GM23338 (cell line): Measurements from ENCODE around the gene BCHE. TPM values are rescaled to one million over a fixed set of nuclear protein-coding genes. Genes with fewer than 3 reads are reported as not detected.

Source experiments
- ATAC-seq: fragments of 200-7000 bp; cut with Tn5 transposase; 3 replicates; pipeline ENCODE4 v1.9.1; 2020
- DNase-seq: peaks from one replicate; pipeline ENCODE4 v3.0.0-alpha.2; 2015; ENCODE audit warnings: low spot score
- H2AFZ ChIP-seq: fragments of 200-600 bp; sonication (generic); 2 replicates; pipeline ENCODE4 v1.8.0; 2016; ENCODE audit warnings: antibody characterized with exemption, mild to moderate bottlenecking, moderate library complexity
- H3F3A ChIP-seq: fragments of 200-600 bp; sonication (generic); replicated peaks from 2 replicates; pipeline ENCODE4 v1.8.0; 2017; ENCODE audit warnings: antibody characterized with exemption, mixed run types, low read depth
- H3K27ac ChIP-seq: fragments of 200-600 bp; sonication (generic); 2 replicates; pipeline ENCODE4 v1.6.1; 2016; ENCODE audit warnings: low read depth
- H3K27me3 ChIP-seq: fragments of 200-600 bp; sonication (generic); 2 replicates; pipeline ENCODE4 v1.8.0; 2016; ENCODE audit warnings: mild to moderate bottlenecking, mixed run types, moderate library complexity; ENCODE audit not compliant: insufficient read depth
- H3K36me3 ChIP-seq: fragments of 200-600 bp; sonication (generic); 2 replicates; pipeline ENCODE4 v1.8.0; 2016; ENCODE audit warnings: mild to moderate bottlenecking; ENCODE audit not compliant: insufficient read depth
- H3K4me1 ChIP-seq: fragments of 200-600 bp; sonication (generic); 2 replicates; pipeline ENCODE4 v1.8.0; 2016; ENCODE audit warnings: mild to moderate bottlenecking, moderate library complexity; ENCODE audit not compliant: insufficient read depth
- H3K4me2 ChIP-seq: fragments of 200-600 bp; sonication (generic); 2 replicates; pipeline ENCODE4 v1.7.1; 2017; ENCODE audit warnings: mixed run types
- H3K4me3 ChIP-seq: fragments of 200-600 bp; sonication (generic); 2 replicates; pipeline ENCODE4 v1.6.1; 2016; ENCODE audit warnings: mixed run types
- H3K79me2 ChIP-seq: fragments of 200-600 bp; sonication (generic); replicated peaks from 2 replicates; pipeline ENCODE4 v1.8.0; 2017; ENCODE audit warnings: mild to moderate bottlenecking; ENCODE audit not compliant: insufficient read depth
- H3K9me2 ChIP-seq: fragments of 200-600 bp; sonication (generic); 2 replicates; pipeline ENCODE4 v1.8.0; 2017; ENCODE audit not compliant: insufficient read depth
- H4K20me1 ChIP-seq: fragments of 200-600 bp; sonication (generic); replicated peaks from 2 replicates; pipeline ENCODE4 v1.8.0; 2017; ENCODE audit warnings: mild to moderate bottlenecking; ENCODE audit not compliant: insufficient read depth
- H3K27ac Mint-ChIP-seq: 2 replicates; pipeline ENCODE4 v1.8.0; 2020; ENCODE audit warnings: inconsistent platforms, mild to moderate bottlenecking, moderate library complexity, mixed read lengths
- H3K27me3 Mint-ChIP-seq: 3 replicates; pipeline ENCODE4 v1.8.0; 2022; ENCODE audit warnings: low read depth, mild to moderate bottlenecking, moderate library complexity, mixed read lengths, inconsistent platforms; ENCODE audit not compliant: insufficient read depth, poor library complexity
- H3K36me3 Mint-ChIP-seq: 3 replicates; pipeline ENCODE4 v1.8.0; 2021; ENCODE audit warnings: low read depth, mild to moderate bottlenecking, inconsistent platforms, moderate library complexity, mixed read lengths
- H3K4me1 Mint-ChIP-seq: 3 replicates; pipeline ENCODE4 v1.8.0; 2020; ENCODE audit warnings: mild to moderate bottlenecking, inconsistent platforms, mixed read lengths
- H3K4me3 Mint-ChIP-seq: 3 replicates; pipeline ENCODE4 v1.8.0; 2021; ENCODE audit warnings: moderate library complexity, mild to moderate bottlenecking, inconsistent platforms, mixed read lengths
- H3K9me3 Mint-ChIP-seq: 3 replicates; pipeline ENCODE4 v1.8.0; 2020; ENCODE audit warnings: moderate library complexity, mild to moderate bottlenecking, inconsistent platforms, mixed read lengths
- EZH2 ChIP-seq: fragments of 200-600 bp; sonication (generic); IDR thresholded peaks from one replicate; pipeline ENCODE4 v1.8.0; 2017; ENCODE audit warnings: antibody characterized with exemption, mild to moderate bottlenecking, low read depth; ENCODE audit not compliant: unreplicated experiment
- ZNF331 ChIP-seq: fragments of 250-450 bp; sonication (Bioruptor Pico); IDR thresholded peaks from 2 replicates; pipeline ENCODE4 v1.5.0; 2020; ENCODE audit warnings: low read depth, mild to moderate bottlenecking, moderate library complexity
- polyA plus RNA-seq: library from polyadenylated mRNA; unstranded; fragments of >200 nt; fragmentation: Nextera tagmentation; extraction: Ambion mirVana; gene quantifications from 2 replicates; pipeline ENCODE4 v1.2.1, GENCODE V29; 2016
- total RNA-seq: library from RNA; depleted of rRNA; stranded (reverse); fragments of >200 nt; shearing (Covaris generic); gene quantifications from 2 replicates; pipeline ENCODE4 v1.2.3, GENCODE V29; 2014
- TF ChIP-seq, protein P1 (sequence below), 2 experiments: fragments of 200-600 bp in 1 of 2; sonication (generic) in 1 of 2; conservative IDR thresholded peaks; 2 replicates each; pipeline versions ENCODE4 v1.5.1 to v1.6.1; 2016 to 2017; ENCODE audit warnings: antibody characterized with exemption in 2 of 2, low read depth in 2 of 2, mild to moderate bottlenecking in 2 of 2, moderate library complexity in 1 of 2
- TF ChIP-seq, protein P2 (sequence below): fragments of 250-450 bp; sonication (Bioruptor Pico); IDR thresholded peaks from 2 replicates; pipeline ENCODE4 v1.5.0; 2020; ENCODE audit warnings: mild to moderate bottlenecking, moderate library complexity

BCHE gene
- total and polyA plus RNA-seq, 2 experiments from 2014 or later, result 0.73 to 1.1 TPM

DNA sequence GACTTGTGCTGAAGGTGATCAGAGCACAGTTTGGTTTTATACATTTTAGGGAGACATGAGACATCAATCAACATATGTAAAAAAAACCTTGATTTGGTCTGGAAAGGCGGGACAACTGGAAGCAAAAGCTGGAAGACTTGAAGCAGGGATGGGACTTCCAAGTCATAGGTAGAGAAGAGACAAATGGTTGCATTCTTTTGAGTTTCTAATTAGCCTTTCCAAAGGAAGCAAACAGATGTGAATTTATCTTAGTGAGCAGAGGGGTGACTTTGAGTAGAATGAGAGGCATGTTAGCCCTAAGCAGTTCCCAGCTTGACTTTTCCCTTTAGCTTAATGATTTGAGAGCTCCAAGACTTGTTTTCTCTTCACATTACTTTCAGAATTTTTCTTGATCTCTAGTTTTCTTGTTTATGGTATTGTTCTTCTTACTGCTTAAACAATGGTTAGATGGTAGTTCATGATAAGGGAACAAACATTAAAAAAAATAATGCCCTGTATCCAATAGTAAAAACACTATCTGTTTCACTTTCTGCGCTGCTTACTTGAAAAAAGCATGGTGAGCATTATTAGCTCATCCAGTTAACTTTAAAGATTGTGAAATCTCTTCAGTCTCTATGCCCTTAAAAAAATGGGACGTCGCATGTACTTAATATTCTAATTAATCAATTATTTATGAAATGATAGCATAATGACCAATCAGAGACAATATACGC lies 48.5 kb upstream of the BCHE start:
- H3K4me1 Mint-ChIP-seq, result peaks cover 13% of the 10 kb centered on the region
- Histone ChIP-seq H3F3A (no peaks in the 10 kb centered on the region), H3K36me3 (no peaks in the 10 kb centered on the region), H4K20me1 (no peaks in the 10 kb centered on the region), H2AFZ (peak overlapping the region; percentile 6; the same call in 1 of the 2 replicates), H3K9me2 (no peaks in the 10 kb centered on the region), H3K79me2 (no peaks in the 10 kb centered on the region), H3K4me1 (peaks cover 30% of the 10 kb centered on the region), H3K27me3 (no peaks in the 10 kb centered on the region), H3K4me3 (0 out of 2 replicates have a peak overlapping the region, but pooled peaks have one; percentile 10), H3K4me2 (peak overlapping the region; percentile 34), H3K27ac (peak overlapping the region; percentile 74)
- H3K27ac Mint-ChIP-seq, result no peak overlapping the region
- H3K4me3 Mint-ChIP-seq, result no peak overlapping the region
- no peaks in the 10 kb centered on the region; the same call in 2 of the 3 replicates for H3K9me3 Mint-ChIP-seq
- H3K36me3 Mint-ChIP-seq, result no peaks in the 10 kb centered on the region
- ATAC-seq (no peak; the same call in 2 of the 3 replicates), DNase-seq (peak; percentile 47)
- no peaks in the 10 kb centered on the region for H3K27me3 Mint-ChIP-seq
- TF ChIP-seq ZNF331 (CRISPR knock-in tag) (no peak), EZH2 (no peak)
- TF ChIP-seq, protein P1, sequence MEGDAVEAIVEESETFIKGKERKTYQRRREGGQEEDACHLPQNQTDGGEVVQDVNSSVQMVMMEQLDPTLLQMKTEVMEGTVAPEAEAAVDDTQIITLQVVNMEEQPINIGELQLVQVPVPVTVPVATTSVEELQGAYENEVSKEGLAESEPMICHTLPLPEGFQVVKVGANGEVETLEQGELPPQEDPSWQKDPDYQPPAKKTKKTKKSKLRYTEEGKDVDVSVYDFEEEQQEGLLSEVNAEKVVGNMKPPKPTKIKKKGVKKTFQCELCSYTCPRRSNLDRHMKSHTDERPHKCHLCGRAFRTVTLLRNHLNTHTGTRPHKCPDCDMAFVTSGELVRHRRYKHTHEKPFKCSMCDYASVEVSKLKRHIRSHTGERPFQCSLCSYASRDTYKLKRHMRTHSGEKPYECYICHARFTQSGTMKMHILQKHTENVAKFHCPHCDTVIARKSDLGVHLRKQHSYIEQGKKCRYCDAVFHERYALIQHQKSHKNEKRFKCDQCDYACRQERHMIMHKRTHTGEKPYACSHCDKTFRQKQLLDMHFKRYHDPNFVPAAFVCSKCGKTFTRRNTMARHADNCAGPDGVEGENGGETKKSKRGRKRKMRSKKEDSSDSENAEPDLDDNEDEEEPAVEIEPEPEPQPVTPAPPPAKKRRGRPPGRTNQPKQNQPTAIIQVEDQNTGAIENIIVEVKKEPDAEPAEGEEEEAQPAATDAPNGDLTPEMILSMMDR (conservative IDR thresholded peaks at IDR 0.05; ENCODE audit: low read depth in 2 of 2), result no peak
- TF ChIP-seq, protein P2, sequence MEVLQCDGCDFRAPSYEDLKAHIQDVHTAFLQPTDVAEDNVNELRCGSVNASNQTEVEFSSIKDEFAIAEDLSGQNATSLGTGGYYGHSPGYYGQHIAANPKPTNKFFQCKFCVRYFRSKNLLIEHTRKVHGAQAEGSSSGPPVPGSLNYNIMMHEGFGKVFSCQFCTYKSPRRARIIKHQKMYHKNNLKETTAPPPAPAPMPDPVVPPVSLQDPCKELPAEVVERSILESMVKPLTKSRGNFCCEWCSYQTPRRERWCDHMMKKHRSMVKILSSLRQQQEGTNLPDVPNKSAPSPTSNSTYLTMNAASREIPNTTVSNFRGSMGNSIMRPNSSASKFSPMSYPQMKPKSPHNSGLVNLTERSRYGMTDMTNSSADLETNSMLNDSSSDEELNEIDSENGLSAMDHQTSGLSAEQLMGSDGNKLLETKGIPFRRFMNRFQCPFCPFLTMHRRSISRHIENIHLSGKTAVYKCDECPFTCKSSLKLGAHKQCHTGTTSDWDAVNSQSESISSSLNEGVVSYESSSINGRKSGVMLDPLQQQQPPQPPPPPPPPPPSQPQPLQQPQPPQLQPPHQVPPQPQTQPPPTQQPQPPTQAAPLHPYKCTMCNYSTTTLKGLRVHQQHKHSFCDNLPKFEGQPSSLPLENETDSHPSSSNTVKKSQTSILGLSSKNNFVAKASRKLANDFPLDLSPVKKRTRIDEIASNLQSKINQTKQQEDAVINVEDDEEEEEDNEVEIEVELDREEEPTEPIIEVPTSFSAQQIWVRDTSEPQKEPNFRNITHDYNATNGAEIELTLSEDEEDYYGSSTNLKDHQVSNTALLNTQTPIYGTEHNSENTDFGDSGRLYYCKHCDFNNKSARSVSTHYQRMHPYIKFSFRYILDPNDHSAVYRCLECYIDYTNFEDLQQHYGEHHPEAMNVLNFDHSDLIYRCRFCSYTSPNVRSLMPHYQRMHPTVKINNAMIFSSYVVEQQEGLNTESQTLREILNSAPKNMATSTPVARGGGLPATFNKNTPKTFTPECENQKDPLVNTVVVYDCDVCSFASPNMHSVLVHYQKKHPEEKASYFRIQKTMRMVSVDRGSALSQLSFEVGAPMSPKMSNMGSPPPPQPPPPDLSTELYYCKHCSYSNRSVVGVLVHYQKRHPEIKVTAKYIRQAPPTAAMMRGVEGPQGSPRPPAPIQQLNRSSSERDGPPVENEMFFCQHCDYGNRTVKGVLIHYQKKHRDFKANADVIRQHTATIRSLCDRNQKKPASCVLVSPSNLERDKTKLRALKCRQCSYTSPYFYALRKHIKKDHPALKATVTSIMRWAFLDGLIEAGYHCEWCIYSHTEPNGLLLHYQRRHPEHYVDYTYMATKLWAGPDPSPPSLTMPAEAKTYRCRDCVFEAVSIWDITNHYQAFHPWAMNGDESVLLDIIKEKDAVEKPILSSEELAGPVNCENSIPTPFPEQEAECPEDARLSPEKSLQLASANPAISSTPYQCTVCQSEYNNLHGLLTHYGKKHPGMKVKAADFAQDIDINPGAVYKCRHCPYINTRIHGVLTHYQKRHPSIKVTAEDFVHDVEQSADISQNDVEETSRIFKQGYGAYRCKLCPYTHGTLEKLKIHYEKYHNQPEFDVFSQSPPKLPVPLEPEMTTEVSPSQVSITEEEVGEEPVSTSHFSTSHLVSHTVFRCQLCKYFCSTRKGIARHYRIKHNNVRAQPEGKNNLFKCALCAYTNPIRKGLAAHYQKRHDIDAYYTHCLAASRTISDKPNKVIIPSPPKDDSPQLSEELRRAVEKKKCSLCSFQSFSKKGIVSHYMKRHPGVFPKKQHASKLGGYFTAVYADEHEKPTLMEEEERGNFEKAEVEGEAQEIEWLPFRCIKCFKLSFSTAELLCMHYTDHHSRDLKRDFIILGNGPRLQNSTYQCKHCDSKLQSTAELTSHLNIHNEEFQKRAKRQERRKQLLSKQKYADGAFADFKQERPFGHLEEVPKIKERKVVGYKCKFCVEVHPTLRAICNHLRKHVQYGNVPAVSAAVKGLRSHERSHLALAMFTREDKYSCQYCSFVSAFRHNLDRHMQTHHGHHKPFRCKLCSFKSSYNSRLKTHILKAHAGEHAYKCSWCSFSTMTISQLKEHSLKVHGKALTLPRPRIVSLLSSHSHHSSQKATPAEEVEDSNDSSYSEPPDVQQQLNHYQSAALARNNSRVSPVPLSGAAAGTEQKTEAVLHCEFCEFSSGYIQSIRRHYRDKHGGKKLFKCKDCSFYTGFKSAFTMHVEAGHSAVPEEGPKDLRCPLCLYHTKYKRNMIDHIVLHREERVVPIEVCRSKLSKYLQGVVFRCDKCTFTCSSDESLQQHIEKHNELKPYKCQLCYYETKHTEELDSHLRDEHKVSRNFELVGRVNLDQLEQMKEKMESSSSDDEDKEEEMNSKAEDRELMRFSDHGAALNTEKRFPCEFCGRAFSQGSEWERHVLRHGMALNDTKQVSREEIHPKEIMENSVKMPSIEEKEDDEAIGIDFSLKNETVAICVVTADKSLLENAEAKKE (CRISPR knock-in tag), result peak; percentile 59; the same call in 1 of the 2 replicates
